A204.1 (cell line): Measurements from ENCODE around the gene EPO.
A peak's percentile ranks its signal among the peaks of the same experiment; 100 is the strongest.
"Not testable (repeated sequence)": the region's sequence is repeated elsewhere in the genome, so short reads cannot be mapped to it uniquely, and the experiment has no call there.

Experiments used
- FAIRE-seq: peaks from 2 replicates; lab custom pipeline; 2012; peaks lifted over from hg19 to GRCh38; lab: Jason Lieb, UNC

The EPO gene

GRCh38 chr7:100739934-100740333, 19.7 kb downstream of the EPO start:
- FAIRE-seq: no peak

DNA sequence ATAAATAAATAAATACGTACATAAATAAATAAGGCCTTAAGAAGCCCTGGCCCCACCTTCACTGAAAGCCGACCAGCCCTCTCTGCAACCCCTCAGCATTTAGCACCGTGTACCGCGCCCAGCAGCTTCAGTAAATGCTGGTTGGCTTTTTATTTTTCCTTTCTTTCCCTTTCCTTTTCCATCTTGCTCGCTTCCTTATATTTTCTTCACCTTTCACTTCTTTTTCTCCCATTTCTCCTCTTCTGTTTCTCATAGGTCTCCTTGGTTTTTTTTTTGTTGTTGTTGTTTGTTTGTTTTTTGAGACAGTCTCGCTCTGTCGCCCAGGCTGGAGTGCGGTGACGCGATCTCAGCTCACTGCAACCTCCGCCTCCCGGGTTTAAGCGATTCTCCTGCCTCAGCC, 24.3 kb downstream of the EPO start:
- FAIRE-seq: no peak

DNA sequence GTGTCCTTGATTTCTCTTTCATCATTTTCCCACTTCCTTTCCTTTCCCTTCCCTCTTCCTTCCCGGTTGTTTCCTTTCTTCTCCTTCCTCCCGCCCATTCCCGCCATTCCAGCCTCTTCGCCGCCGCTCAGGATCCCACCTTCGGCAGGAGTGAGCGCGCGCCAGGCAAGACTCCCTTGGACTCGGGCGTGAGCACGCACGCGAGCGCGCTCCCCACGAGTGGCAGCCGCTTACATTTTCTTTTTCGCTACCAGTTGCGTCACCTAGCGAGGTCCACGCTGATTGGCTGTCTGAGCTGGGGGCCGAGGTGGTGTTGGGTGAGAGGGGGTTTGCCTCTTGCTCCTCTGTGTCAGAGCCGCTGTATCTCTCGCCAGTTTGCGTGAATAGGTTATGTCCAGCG, 24.9 kb downstream of the EPO start:
- peak; percentile 92 for FAIRE-seq

DNA sequence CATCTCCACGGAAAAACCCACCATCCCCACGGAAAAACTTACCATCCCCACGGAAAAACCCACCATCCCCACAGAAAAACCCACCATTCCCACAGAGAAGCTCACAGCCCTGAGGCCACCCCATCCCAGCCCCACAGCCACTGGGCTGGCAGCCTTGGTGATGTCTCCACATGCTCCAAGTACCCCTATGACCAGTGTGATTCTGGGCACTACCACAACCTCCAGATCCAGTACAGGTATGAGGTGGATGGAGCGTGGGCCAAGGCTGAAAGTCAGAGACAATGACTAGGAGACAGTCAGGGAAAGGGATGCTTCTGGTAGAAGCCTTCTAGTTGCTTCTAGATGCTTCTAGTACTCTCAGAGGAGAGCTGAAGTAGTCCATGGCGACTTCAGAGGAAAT, 32.7 kb downstream of the EPO start:
- FAIRE-seq: no peak

DNA sequence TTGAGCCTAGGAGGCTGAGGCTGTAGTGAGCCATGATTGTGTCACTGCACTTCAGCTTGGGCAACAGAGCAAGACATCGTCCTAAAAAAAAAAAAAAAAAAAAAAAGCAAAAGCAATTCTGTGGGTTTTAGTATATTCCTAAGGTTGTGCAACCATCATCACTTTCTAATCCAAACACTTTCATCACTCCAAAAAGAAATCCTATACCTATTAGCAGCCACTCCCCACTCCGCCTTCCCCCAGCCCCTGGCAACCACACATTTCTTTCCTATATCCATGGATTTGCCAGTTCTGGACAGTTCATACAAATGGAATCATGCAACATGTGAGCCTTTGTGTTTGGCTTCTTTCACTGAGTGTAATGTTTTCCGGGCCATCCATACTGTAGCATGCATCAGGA, 33.5 kb downstream of the EPO start:
- no peak for FAIRE-seq

DNA sequence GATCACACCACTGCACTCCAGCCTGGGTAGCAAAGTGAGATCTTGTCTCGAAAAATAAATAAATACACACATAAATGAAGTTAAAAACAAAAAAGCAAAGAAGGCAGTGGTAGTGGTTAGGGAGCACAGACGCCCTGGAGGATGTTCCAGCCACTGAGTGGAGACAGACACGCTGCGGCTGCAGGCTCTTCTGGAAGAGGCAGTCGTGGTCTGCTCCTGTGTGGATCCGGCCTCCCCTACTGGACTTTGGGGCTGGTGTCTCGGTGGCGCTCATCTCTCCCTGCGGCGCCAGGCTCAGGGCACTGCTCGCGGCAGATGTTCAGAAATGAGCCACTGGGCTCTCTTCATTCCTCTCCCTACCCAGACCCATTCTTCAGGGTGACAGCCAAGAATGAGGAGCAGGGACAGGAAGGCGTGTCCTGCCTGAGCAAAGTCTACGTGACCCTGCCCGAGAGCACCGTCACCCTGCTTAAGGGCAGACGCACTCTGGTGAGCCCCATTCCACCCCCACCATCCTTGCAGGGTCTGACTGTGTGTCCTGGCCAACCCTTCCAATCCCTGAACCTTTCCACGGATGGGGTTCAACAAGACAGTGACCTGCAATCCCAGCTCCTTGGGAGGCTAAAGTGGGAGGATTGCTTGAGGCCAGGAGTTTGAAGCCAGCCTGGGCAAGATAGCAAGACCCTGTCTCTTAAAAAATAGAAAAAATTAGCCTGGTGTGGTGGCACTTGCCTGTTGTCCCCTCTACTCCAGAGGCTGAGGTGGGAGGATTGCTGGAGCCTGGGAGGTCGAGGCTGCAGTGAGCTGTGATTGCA, 39.3 kb downstream of the EPO start:
- no peak for FAIRE-seq

DNA sequence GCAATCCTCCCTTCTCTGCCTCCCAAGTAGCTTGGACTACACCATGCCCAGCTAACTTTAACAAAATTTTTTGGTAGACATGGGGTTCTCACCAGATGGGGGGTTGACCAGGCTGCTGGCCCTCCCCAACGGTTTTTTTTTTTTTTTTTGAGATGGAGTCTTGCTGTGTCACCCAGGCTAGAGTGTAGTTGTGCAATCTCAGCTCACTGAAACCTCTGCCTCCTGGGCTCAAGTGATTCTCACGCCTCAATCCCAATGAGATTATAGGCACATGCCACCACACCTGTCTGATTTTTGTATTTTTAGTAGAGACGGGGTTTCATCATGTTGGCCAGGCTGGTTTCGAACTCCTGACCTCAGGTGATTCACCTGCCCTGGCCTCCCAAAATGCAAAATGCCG, 42.6 kb downstream of the EPO start:
- not testable (repeated sequence) for FAIRE-seq

DNA sequence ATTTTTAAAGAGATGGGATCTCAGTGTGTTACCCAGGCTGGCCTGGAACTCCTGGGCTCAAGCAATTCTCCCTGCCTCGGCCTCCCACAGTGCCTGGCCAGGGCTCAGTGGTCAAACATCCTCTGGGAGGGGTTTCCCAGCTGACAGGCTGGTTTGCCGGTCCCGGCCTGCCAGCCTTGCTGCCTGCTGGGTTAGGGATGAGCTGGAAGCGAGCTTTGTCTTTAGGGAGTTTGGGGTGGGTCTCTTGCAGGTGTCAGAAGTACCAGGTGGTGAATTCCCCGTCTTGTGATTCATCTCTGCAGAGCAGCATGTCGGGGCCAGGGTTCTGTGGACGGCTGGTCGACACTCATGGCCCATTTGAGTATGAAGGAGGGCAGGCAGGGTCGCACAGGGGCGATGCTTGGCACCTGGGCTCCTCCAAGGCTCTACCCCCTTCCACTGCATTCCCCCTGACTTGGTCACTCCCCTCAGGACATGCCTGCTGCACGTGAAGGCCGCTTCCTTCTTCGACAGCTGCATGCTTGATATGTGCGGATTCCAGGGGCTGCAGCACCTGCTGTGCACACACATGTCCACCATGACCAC, 43.4 kb downstream of the EPO start:
- FAIRE-seq: no peak

GRCh38 chr7:100764841-100765240, 44.6 kb downstream of the EPO start:
- FAIRE-seq: no peak

GRCh38 chr7:100765250-100765649, 45.0 kb downstream of the EPO start:
- FAIRE-seq: no peak

DNA sequence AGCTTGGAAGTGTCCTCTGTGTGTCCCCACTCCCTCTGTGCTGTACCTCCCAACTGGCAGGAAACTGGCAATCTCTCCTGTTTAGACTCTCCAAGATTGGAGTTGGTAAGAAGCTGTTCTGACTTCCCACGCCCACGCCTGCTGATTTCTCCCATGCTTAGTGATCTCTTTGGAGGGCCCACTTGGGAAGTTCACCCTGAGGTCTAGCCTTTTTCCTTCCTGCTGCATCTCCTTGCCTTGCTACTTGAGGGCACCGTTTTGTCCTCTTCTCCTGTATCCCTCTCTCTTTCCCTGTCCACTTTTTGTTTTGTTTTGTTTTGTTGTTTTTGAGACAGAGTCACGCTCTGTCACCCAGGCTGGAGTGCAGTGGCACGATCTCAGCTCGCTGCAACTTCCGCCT, 48.5 kb downstream of the EPO start:
- no peak for FAIRE-seq
